Ishikawa (cell line): ENCODE data around the gene GGT1.

Experiments used
- CEBPB ChIP-seq: IDR thresholded peaks from 2 replicates; pipeline ENCODE4 v1.6.1; 2012
- EGR1 ChIP-seq: IDR thresholded peaks from 2 replicates; pipeline ENCODE4 v1.6.1; 2012
- EP300 ChIP-seq: IDR thresholded peaks from 2 replicates; pipeline ENCODE4 v1.6.1; 2012; ENCODE audit warnings: borderline replicate concordance
- FOXM1 ChIP-seq: IDR thresholded peaks from 2 replicates; pipeline ENCODE4 v1.6.1; 2012; ENCODE audit warnings: low read depth, borderline replicate concordance
- MAX ChIP-seq: IDR thresholded peaks from 2 replicates; pipeline ENCODE4 v1.6.1; 2012
- NFIC ChIP-seq: IDR thresholded peaks from 2 replicates; pipeline ENCODE4 v1.6.1; 2012
- RAD21 ChIP-seq: IDR thresholded peaks from 2 replicates; pipeline ENCODE4 v1.6.1; 2012; ENCODE audit warnings: low read depth
- REST ChIP-seq: IDR thresholded peaks from 2 replicates; pipeline ENCODE4 v1.6.1; 2012; ENCODE audit warnings: low read depth, mild to moderate bottlenecking
- TAF1 ChIP-seq: IDR thresholded peaks from 2 replicates; pipeline ENCODE4 v1.6.1; 2012; ENCODE audit warnings: low read depth, mild to moderate bottlenecking
- TCF12 ChIP-seq: IDR thresholded peaks from 2 replicates; pipeline ENCODE4 v1.6.1; 2012; ENCODE audit warnings: low read depth
- YY1 ChIP-seq: IDR thresholded peaks from 2 replicates; pipeline ENCODE4 v1.6.1; 2012; ENCODE audit warnings: low read depth
- TF ChIP-seq, protein P1 (sequence below): IDR thresholded peaks from 2 replicates; pipeline ENCODE4 v1.6.1; 2012

DNA sequence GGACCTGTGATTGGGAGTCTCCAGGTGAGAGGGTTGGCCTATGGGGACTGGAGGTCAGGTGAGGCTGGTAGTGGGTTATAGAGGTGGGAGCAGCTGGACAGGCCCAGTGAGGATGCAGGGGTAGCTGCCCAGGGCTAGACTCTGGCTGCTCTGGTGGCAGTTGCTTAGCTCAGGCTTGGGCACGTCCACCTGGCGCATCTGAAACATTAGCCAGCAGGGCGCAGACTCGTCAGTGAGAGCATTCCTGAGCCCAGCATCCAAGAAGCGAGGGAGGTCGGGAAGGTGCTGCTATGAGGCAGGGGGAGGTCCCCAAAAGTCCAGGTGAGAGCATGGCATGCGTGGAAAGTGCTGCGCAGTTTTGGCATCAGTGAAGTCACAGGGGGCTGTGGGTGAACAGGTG, 3.5 kb upstream of the GGT1 start:
- TF ChIP-seq EP300, result no peak
- no peak for TF ChIP-seq TAF1
- no peak for TF ChIP-seq YY1
- no peak for TF ChIP-seq REST
- TF ChIP-seq RAD21, result no peak
- TF ChIP-seq, protein P1, sequence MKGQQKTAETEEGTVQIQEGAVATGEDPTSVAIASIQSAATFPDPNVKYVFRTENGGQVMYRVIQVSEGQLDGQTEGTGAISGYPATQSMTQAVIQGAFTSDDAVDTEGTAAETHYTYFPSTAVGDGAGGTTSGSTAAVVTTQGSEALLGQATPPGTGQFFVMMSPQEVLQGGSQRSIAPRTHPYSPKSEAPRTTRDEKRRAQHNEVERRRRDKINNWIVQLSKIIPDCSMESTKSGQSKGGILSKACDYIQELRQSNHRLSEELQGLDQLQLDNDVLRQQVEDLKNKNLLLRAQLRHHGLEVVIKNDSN, result no peak
- TF ChIP-seq CEBPB, result no peak
- no peak for TF ChIP-seq MAX
- no peak for TF ChIP-seq TCF12
- no peak for TF ChIP-seq FOXM1
- no peak for TF ChIP-seq EGR1
- no peak for TF ChIP-seq NFIC
